K562 (cell line): Measurements from ENCODE around the gene EFHD2. TPM values are rescaled to one million over a fixed set of nuclear protein-coding genes. Genes with fewer than 3 reads are reported as not detected.

Experiments used
- BCOR ChIP-seq: fragments of 450-650 bp; IDR thresholded peaks from 2 replicates; pipeline ENCODE4 v1.6.1; 2016
- BRCA1 ChIP-seq, 2 experiments: fragments of 450-650 bp in 1 of 2; sonication (generic) in 1 of 2; formaldehyde crosslinking in 1 of 2; IDR thresholded peaks; 2 replicates each; pipeline versions ENCODE4 v1.5.0 to v1.6.1; 2017 to 2020; ENCODE audit warnings: mild to moderate bottlenecking in 1 of 2, missing genetic modification reagents in 1 of 2
- C11orf30 ChIP-seq: fragments of 450-650 bp; IDR thresholded peaks from 2 replicates; pipeline ENCODE4 v1.6.1; 2016; ENCODE audit warnings: low read depth, mild to moderate bottlenecking
- CHCHD3 ChIP-seq: fragments of 250-450 bp; sonication (Bioruptor Pico); IDR thresholded peaks from 2 replicates; pipeline ENCODE4 v2.1.2; 2022; ENCODE audit warnings: mild to moderate bottlenecking
- CTBP1 ChIP-seq: fragments of 450-650 bp; IDR thresholded peaks from 2 replicates; pipeline ENCODE4 v1.6.1; 2016; ENCODE audit warnings: borderline replicate concordance
- DACH1 ChIP-seq: fragments of 450-650 bp; IDR thresholded peaks from 2 replicates; pipeline ENCODE4 v1.6.1; 2018; ENCODE audit not compliant: partially characterized antibody
- DMBX1 ChIP-seq: fragments of 250-450 bp; sonication (Bioruptor Pico); IDR thresholded peaks from 2 replicates; pipeline ENCODE4 v1.8.0; 2022; ENCODE audit warnings: inconsistent platforms, mild to moderate bottlenecking, moderate library complexity, borderline replicate concordance
- E2F3 ChIP-seq: fragments of 250-450 bp; sonication (Bioruptor Pico); IDR thresholded peaks from 2 replicates; pipeline ENCODE4 v1.4.0; 2020; ENCODE audit warnings: mild to moderate bottlenecking
- MTA2 ChIP-seq: fragments of 450-650 bp; IDR thresholded peaks from 2 replicates; pipeline ENCODE4 v1.6.1; 2016; ENCODE audit warnings: low read depth
- PTBP1 ChIP-seq: fragments of 200-400 bp; formaldehyde crosslinking; IDR thresholded peaks from 2 replicates; pipeline ENCODE4 v1.6.1; 2017; ENCODE audit warnings: low read depth, low read length
- RB1 ChIP-seq: fragments of 450-650 bp; IDR thresholded peaks from 2 replicates; pipeline ENCODE4 v1.6.1; 2017; ENCODE audit warnings: low read depth, mild to moderate bottlenecking
- RBM17 ChIP-seq: fragments of 200-400 bp; formaldehyde crosslinking; IDR thresholded peaks from 2 replicates; pipeline ENCODE4 v1.6.1; 2017; ENCODE audit warnings: low read depth, mild to moderate bottlenecking, low read length, borderline replicate concordance
- RBM25 ChIP-seq: fragments of 200-400 bp; formaldehyde crosslinking; IDR thresholded peaks from 2 replicates; pipeline ENCODE4 v1.6.1; 2018; ENCODE audit warnings: low read length, low read depth, moderate library complexity; ENCODE audit not compliant: severe bottlenecking
- SMAD2 ChIP-seq: fragments of 150-350 bp; IDR thresholded peaks from 2 replicates; pipeline ENCODE4 v1.6.1; 2014; ENCODE audit warnings: low read depth, mild to moderate bottlenecking, low read length
- SMC3 ChIP-seq: conservative IDR thresholded peaks from 2 replicates; pipeline ENCODE4 v1.6.1; 2011; ENCODE audit warnings: low read depth, low read length, improper control_type of control experiment; ENCODE audit not compliant: insufficient read depth
- ZBTB33 ChIP-seq: sonication (generic); formaldehyde crosslinking; IDR thresholded peaks from 2 replicates; pipeline ENCODE4 v1.8.1; 2023; ENCODE audit warnings: mild to moderate bottlenecking, missing genetic modification reagents
- ZNF217 ChIP-seq: sonication (generic); formaldehyde crosslinking; IDR thresholded peaks from 2 replicates; pipeline ENCODE4 v1.8.0; 2022; ENCODE audit warnings: mild to moderate bottlenecking, missing genetic modification reagents
- ZNF239 ChIP-seq: fragments of 250-450 bp; sonication (Bioruptor Pico); IDR thresholded peaks from 2 replicates; pipeline ENCODE4 v1.4.0; 2020; ENCODE audit warnings: mild to moderate bottlenecking
- ZNF518B ChIP-seq: fragments of 250-450 bp; sonication (Bioruptor Pico); IDR thresholded peaks from 2 replicates; pipeline ENCODE4 v1.5.0; 2021; ENCODE audit warnings: mild to moderate bottlenecking, moderate library complexity
- ZNF644 ChIP-seq: fragments of 200-800 bp; sonication (Bioruptor generic); IDR thresholded peaks from 2 replicates; pipeline ENCODE4 v1.6.1; 2016; ENCODE audit warnings: low read depth, missing genetic modification characterization, missing compliant biosample characterization
- ZNF740 ChIP-seq, 3 experiments: fragments of 200-800 bp in 1 of 3; sonication (Bioruptor generic) in 1 of 3; sonication (generic) in 1 of 3; formaldehyde crosslinking in 1 of 3; IDR thresholded peaks; 2 replicates each; pipeline versions ENCODE4 v1.6.1 to v1.8.0; 2016 to 2022; ENCODE audit warnings: mild to moderate bottlenecking in 2 of 3, missing compliant biosample characterization in 2 of 3, missing genetic modification characterization in 2 of 3, missing genetic modification reagents in 1 of 3
- ZNF830 ChIP-seq: fragments of 250-450 bp; sonication (Bioruptor Pico); IDR thresholded peaks from 2 replicates; pipeline ENCODE4 v1.5.0; 2021; ENCODE audit warnings: mild to moderate bottlenecking
- polyA plus RNA-seq, 8 experiments: library from polyadenylated mRNA; depleted of rRNA in 4 of 8; stranded (reverse) in 5 of 8; unstranded in 3 of 8; fragments of >200 nt; fragmentation: Nextera tagmentation in 2 of 8; fragmentation: Illumina TruSeq in 1 of 8; extraction: Ambion mirVana in 2 of 8; extraction: Trizol in 1 of 8; gene quantifications; 2 replicates each; pipeline versions ENCODE4 v1.2.1 to v1.2.3, GENCODE V29; 2011 to 2014; ENCODE audit warnings: inconsistent platforms in 1 of 8, missing spikeins in 1 of 8
- total RNA-seq, 7 experiments: library from RNA; depleted of rRNA in 6 of 7; stranded (reverse); fragments of >200 nt in 6 of 7; fragmentation: Illumina TruSeq in 2 of 7; extraction: Trizol in 2 of 7; gene quantifications; 2 replicates each; pipeline versions ENCODE4 v1.2.1 to v1.2.3, GENCODE V29; 2011 to 2021; ENCODE audit warnings: low replicate concordance in 1 of 7

Gene EFHD2
- total and polyA plus RNA-seq, 9 of the 15 experiments (the other 6 are each of a cell fraction or from before 2014, with no cell fraction given): 1.7 to 73.5 (median 25.2) TPM

GRCh38 chr1:15423355-15424077 is 13.8 kb downstream of the EFHD2 start (continued):
- TF ChIP-seq BCOR (peak; percentile 99), RB1 (no peak), ZNF239 (no peak), C11orf30 (no peak), ZNF518B (CRISPR knock-in tag) (no peak), ZNF830 (no peak), DACH1 (no peak), DMBX1 (no peak), CHCHD3 (CRISPR knock-in tag) (no peak), RBM25 (peak; percentile 99), MTA2 (no peak), ZNF217 (CRISPR knock-in tag) (no peak), ZNF644 (tag) (no peak), BRCA1 (IDR thresholded peaks at IDR 0.05) (no peak), BRCA1 (CRISPR knock-in tag; IDR thresholded peaks at IDR 0.05) (no peak), E2F3 (no peak), ZNF740 (CRISPR knock-in tag; IDR thresholded peaks at IDR 0.05) (peak; percentile 76; the same call in 1 of the 2 replicates), ZNF740 (tag; IDR thresholded peaks at IDR 0.05) (no peak), RBM17 (no peak), CTBP1 (no peak), SMAD2 (no peak), ZBTB33 (no peak), SMC3 (no peak), PTBP1 (peak; percentile 77; the same call in 1 of the 2 replicates)
